HepG2 (cell line): ENCODE measurements around the gene C2orf15. TPM values are rescaled to one million over a fixed set of nuclear protein-coding genes. Genes with fewer than 3 reads are reported as not detected.

Experiments
- GLI4 ChIP-seq: sonication (generic); formaldehyde crosslinking; IDR thresholded peaks from 2 replicates; pipeline ENCODE4 v1.5.1; 2020; ENCODE audit warnings: missing genetic modification reagents, mild to moderate bottlenecking, moderate library complexity, borderline replicate concordance
- HCFC1 ChIP-seq: fragments of 150-350 bp; IDR thresholded peaks from 2 replicates; pipeline ENCODE4 v1.6.1; 2014; ENCODE audit warnings: low read depth, low read length
- HNRNPK ChIP-seq: fragments of 200-400 bp; formaldehyde crosslinking; IDR thresholded peaks from 2 replicates; pipeline ENCODE4 v1.6.1; 2018; ENCODE audit warnings: low read length, low read depth, moderate library complexity, mild to moderate bottlenecking; ENCODE audit not compliant: poor library complexity, severe bottlenecking
- JUNB ChIP-seq: sonication (generic); formaldehyde crosslinking; IDR thresholded peaks from 2 replicates; pipeline ENCODE4 v1.8.0; 2022; ENCODE audit warnings: missing genetic modification reagents, mild to moderate bottlenecking, borderline replicate concordance
- MXD3 ChIP-seq: IDR thresholded peaks from 2 replicates; pipeline ENCODE4 v1.6.1; 2016; ENCODE audit warnings: mild to moderate bottlenecking, missing biosample characterization, missing genetic modification reagents
- PAWR ChIP-seq: sonication (generic); formaldehyde crosslinking; IDR thresholded peaks from 2 replicates; pipeline ENCODE4 v1.4.0; 2020; ENCODE audit warnings: missing genetic modification reagents, mild to moderate bottlenecking, borderline replicate concordance
- RNF2 ChIP-seq: fragments of 450-650 bp; conservative IDR thresholded peaks from 2 replicates; pipeline ENCODE4 v1.6.1; 2016; ENCODE audit warnings: low read depth
- SIX4 ChIP-seq: sonication (generic); formaldehyde crosslinking; IDR thresholded peaks from 2 replicates; pipeline ENCODE4 v1.4.0; 2020; ENCODE audit warnings: missing genetic modification reagents
- SYNCRIP ChIP-seq: fragments of 200-400 bp; formaldehyde crosslinking; IDR thresholded peaks from 2 replicates; pipeline ENCODE4 v1.6.1; 2018; ENCODE audit warnings: mild to moderate bottlenecking, low read depth, low read length; ENCODE audit not compliant: insufficient read depth
- TCF12 ChIP-seq, 2 experiments: fragments of 450-650 bp in 1 of 2; sonication (generic) in 1 of 2; formaldehyde crosslinking in 1 of 2; IDR thresholded peaks; 2 replicates each; pipeline versions ENCODE4 v1.6.1 to v1.8.0; 2017 to 2022; ENCODE audit warnings: antibody characterized with exemption in 1 of 2, mild to moderate bottlenecking in 1 of 2, missing genetic modification reagents in 1 of 2, moderate library complexity in 1 of 2
- THAP11 ChIP-seq: IDR thresholded peaks from 2 replicates; pipeline ENCODE4 v1.6.1; 2016; ENCODE audit warnings: missing biosample characterization, missing genetic modification reagents
- THAP8 ChIP-seq: sonication (generic); formaldehyde crosslinking; IDR thresholded peaks from 2 replicates; pipeline ENCODE4 v1.5.1; 2020; ENCODE audit warnings: missing genetic modification reagents, mild to moderate bottlenecking, borderline replicate concordance
- ZFP36 ChIP-seq: fragments of 150-350 bp; IDR thresholded peaks from 2 replicates; pipeline ENCODE4 v1.6.1; 2018; ENCODE audit warnings: borderline replicate concordance, low read length, low read depth; ENCODE audit not compliant: partially characterized antibody
- ZNF292 ChIP-seq: sonication (generic); formaldehyde crosslinking; IDR thresholded peaks from 2 replicates; pipeline ENCODE4 v1.8.1; 2022; ENCODE audit warnings: mild to moderate bottlenecking, low read depth, missing genetic modification reagents, borderline replicate concordance
- ZNF468 ChIP-seq: sonication (generic); formaldehyde crosslinking; IDR thresholded peaks from 2 replicates; pipeline ENCODE4 v1.8.0; 2022; ENCODE audit warnings: mild to moderate bottlenecking, moderate library complexity, missing genetic modification reagents
- ZNF563 ChIP-seq: sonication (generic); formaldehyde crosslinking; IDR thresholded peaks from 2 replicates; pipeline ENCODE4 v1.8.0; 2022; ENCODE audit warnings: mild to moderate bottlenecking, moderate library complexity, missing genetic modification reagents
- polyA plus RNA-seq, 8 experiments: library from polyadenylated mRNA; depleted of rRNA in 3 of 8; stranded (reverse) in 7 of 8; unstranded in 1 of 8; fragments of >200 nt; fragmentation: Illumina TruSeq in 4 of 8; extraction: Trizol in 4 of 8; gene quantifications; 2 replicates each; pipeline versions ENCODE4 v1.2.1 to v1.2.3, GENCODE V29; 2011 to 2016; ENCODE audit warnings: low read depth in 4 of 8, missing spikeins in 1 of 8, mixed read lengths in 1 of 8; ENCODE audit not compliant: insufficient read depth in 1 of 8
- total RNA-seq, 5 experiments: library from RNA; depleted of rRNA; stranded (reverse); fragments of >200 nt; fragmentation: Illumina TruSeq; extraction: Trizol; gene quantifications; 2 replicates each; pipeline ENCODE4 v1.2.3, GENCODE V29; 2016; ENCODE audit warnings: low read depth in 1 of 5
- TF ChIP-seq, protein P1 (sequence below): sonication (generic); formaldehyde crosslinking; IDR thresholded peaks from 2 replicates; pipeline ENCODE4 v1.4.0; 2020; ENCODE audit warnings: missing genetic modification reagents
- TF ChIP-seq, protein P2 (sequence below): sonication (generic); formaldehyde crosslinking; IDR thresholded peaks from 2 replicates; pipeline ENCODE4 v1.5.1; 2020; ENCODE audit warnings: mild to moderate bottlenecking, moderate library complexity, missing genetic modification reagents

The C2orf15 gene
- total and polyA plus RNA-seq, 2 of the 13 experiments (the other 11 are each of a cell fraction or from before 2014, with no cell fraction given), result 5.5 to 8.3 TPM

- TF ChIP-seq, protein P1, sequence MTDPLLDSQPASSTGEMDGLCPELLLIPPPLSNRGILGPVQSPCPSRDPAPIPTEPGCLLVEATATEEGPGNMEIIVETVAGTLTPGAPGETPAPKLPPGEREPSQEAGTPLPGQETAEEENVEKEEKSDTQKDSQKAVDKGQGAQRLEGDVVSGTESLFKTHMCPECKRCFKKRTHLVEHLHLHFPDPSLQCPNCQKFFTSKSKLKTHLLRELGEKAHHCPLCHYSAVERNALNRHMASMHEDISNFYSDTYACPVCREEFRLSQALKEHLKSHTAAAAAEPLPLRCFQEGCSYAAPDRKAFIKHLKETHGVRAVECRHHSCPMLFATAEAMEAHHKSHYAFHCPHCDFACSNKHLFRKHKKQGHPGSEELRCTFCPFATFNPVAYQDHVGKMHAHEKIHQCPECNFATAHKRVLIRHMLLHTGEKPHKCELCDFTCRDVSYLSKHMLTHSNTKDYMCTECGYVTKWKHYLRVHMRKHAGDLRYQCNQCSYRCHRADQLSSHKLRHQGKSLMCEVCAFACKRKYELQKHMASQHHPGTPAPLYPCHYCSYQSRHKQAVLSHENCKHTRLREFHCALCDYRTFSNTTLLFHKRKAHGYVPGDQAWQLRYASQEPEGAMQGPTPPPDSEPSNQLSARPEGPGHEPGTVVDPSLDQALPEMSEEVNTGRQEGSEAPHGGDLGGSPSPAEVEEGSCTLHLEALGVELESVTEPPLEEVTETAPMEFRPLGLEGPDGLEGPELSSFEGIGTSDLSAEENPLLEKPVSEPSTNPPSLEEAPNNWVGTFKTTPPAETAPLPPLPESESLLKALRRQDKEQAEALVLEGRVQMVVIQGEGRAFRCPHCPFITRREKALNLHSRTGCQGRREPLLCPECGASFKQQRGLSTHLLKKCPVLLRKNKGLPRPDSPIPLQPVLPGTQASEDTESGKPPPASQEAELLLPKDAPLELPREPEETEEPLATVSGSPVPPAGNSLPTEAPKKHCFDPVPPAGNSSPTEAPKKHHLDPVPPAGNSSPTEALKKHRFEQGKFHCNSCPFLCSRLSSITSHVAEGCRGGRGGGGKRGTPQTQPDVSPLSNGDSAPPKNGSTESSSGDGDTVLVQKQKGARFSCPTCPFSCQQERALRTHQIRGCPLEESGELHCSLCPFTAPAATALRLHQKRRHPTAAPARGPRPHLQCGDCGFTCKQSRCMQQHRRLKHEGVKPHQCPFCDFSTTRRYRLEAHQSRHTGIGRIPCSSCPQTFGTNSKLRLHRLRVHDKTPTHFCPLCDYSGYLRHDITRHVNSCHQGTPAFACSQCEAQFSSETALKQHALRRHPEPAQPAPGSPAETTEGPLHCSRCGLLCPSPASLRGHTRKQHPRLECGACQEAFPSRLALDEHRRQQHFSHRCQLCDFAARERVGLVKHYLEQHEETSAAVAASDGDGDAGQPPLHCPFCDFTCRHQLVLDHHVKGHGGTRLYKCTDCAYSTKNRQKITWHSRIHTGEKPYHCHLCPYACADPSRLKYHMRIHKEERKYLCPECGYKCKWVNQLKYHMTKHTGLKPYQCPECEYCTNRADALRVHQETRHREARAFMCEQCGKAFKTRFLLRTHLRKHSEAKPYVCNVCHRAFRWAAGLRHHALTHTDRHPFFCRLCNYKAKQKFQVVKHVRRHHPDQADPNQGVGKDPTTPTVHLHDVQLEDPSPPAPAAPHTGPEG (CRISPR knock-in tag), result peak; percentile 69
- TF ChIP-seq, protein P2, sequence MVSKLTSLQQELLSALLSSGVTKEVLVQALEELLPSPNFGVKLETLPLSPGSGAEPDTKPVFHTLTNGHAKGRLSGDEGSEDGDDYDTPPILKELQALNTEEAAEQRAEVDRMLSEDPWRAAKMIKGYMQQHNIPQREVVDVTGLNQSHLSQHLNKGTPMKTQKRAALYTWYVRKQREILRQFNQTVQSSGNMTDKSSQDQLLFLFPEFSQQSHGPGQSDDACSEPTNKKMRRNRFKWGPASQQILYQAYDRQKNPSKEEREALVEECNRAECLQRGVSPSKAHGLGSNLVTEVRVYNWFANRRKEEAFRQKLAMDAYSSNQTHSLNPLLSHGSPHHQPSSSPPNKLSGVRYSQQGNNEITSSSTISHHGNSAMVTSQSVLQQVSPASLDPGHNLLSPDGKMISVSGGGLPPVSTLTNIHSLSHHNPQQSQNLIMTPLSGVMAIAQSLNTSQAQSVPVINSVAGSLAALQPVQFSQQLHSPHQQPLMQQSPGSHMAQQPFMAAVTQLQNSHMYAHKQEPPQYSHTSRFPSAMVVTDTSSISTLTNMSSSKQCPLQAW (CRISPR knock-in tag), result peak; percentile 92
- TF ChIP-seq JUNB (CRISPR knock-in tag) (no peak), RNF2 (peak; percentile 56; the same call in 1 of the 2 replicates), THAP8 (peak; percentile 42; the same call in 1 of the 2 replicates), ZNF563 (peak; percentile 88), SIX4 (CRISPR knock-in tag) (no peak), PAWR (no peak; the same call in 1 of the 2 replicates), ZNF292 (CRISPR knock-in tag) (peak; percentile 69; the same call in 1 of the 2 replicates), HCFC1 (no peak; the same call in 1 of the 2 replicates), GLI4 (CRISPR knock-in tag) (peak; percentile 10; the same call in 1 of the 2 replicates), MXD3 (CRISPR knock-in tag) (0 out of 2 replicates have a peak, but pooled peaks have one; percentile 58), SYNCRIP (no peak), TCF12 (IDR thresholded peaks at IDR 0.05) (no peak), TCF12 (CRISPR knock-in tag; IDR thresholded peaks at IDR 0.05) (0 out of 2 replicates have a peak, but pooled peaks have one; percentile 58), ZNF468 (no peak), THAP11 (CRISPR knock-in tag) (peak; percentile 85), ZFP36 (no peak), HNRNPK (peak; percentile 96)
These were observed at the start of gene C2orf15 (continued) for GRCh38 chr2:99141110-99142108.
